ENCODE results near the gene SPTBN1. TPM values are rescaled to one million over a fixed set of nuclear protein-coding genes. Genes with fewer than 3 reads are reported as not detected.

The SPTBN1 gene
- total and polyA plus RNA-seq, 2 of the 4 experiments (the other 2 are of a cell fraction), result 49.1 to 241 TPM

- Histone ChIP-seq H3K9me1 (ENCODE audit: insufficient read depth, low read length) (peaks cover 3% of the 10 kb centered on the region; the same call in 1 of the 2 replicates), H3K79me1 (ENCODE audit: low read depth in 1 of 2, low read length in 2 of 2) (peaks cover 30 to 73% of the 10 kb centered on the region in 2 experiments), H3K14ac (replicated peaks; ENCODE audit: low read depth, low read length) (peak overlapping the region; percentile 75), H4K20me1 (ENCODE audit: insufficient read depth, low read length) (peaks cover 14% of the 10 kb centered on the region; the same call in 1 of the 2 replicates), H3K4me1 (ENCODE audit: control insufficient read depth, insufficient read depth, low read length) (peaks cover 21% of the 10 kb centered on the region), H2BK120ac (ENCODE audit: low read depth, low read length) (peak overlapping the region; percentile 83), H3K4me2 (ENCODE audit: low read depth, low read length) (peak overlapping the region; percentile 89), H3K4me3 (ENCODE audit: insufficient read depth, low read depth, low read length) (no peak overlapping the region), H3K9ac (ENCODE audit: low read depth, low read length) (peak overlapping the region; percentile 35; the same call in 1 of the 2 replicates), H2BK20ac (ENCODE audit: low read depth, low read length) (peak overlapping the region; percentile 76), H3K18ac (ENCODE audit: low read depth, low read length) (peak overlapping the region; percentile 41; the same call in 1 of the 2 replicates), H3K56ac (ENCODE audit: extremely low read depth, insufficient read depth, low read length) (peak overlapping the region; percentile 48; the same call in 1 of the 2 replicates), H2AK5ac (ENCODE audit: low read depth, low read length) (peak overlapping the region; percentile 61), H2AFZ (replicated peaks; ENCODE audit: low read length, poor library complexity) (no peak overlapping the region), H3K27ac (ENCODE audit: insufficient read depth, low read length) (peak overlapping the region; percentile 51), H2AK9ac (replicated peaks; ENCODE audit: low read depth, low read length, poor library complexity) (no peak overlapping the region), H2BK5ac (ENCODE audit: low read depth, low read length, poor library complexity, severe bottlenecking) (peak overlapping the region; percentile 96), H4K91ac (ENCODE audit: insufficient read depth, low read depth, low read length) (peak overlapping the region; percentile 45; the same call in 1 of the 2 replicates), H2BK15ac (ENCODE audit: low read depth, low read length) (peak overlapping the region; percentile 67; the same call in 1 of the 3 replicates), H3K23ac (ENCODE audit: low read depth, low read length) (peak overlapping the region; percentile 53), H3K9me3 (ENCODE audit: control insufficient read depth, insufficient read depth, low read length) (no peaks in the 10 kb centered on the region), H3K36me3 (ENCODE audit: control insufficient read depth, insufficient read depth, low read length) (no peaks in the 10 kb centered on the region), H4K8ac (ENCODE audit: low read depth in 2 of 2, low read length in 2 of 2) (peak overlapping the region; percentile 52 to 64; a peak in 3 of 4 replicates), H3K27me3 (ENCODE audit: control insufficient read depth, insufficient read depth, low read length) (no peaks in the 10 kb centered on the region), H3K4ac (ENCODE audit: low read depth, low read length) (peak overlapping the region; percentile 72), H4K5ac (ENCODE audit: low read depth, low read length) (peak overlapping the region; percentile 40; the same call in 1 of the 2 replicates)
- WGBS, 2 experiments (ENCODE audit: extremely low coverage in 2 of 2, insufficient read length in 1 of 2), result no CpG with 5 or more reads among the region's 4 CpGs
- no peak for DNase-seq
- no peak for TF ChIP-seq POLR2A (IDR thresholded peaks at IDR 0.05; ENCODE audit: low read depth, low read length)
- TF ChIP-seq FOS (IDR thresholded peaks at IDR 0.05; ENCODE audit: low read depth, low read length), result no peak
- no peak for TF ChIP-seq BHLHE40 (IDR thresholded peaks at IDR 0.05; ENCODE audit: low read depth, low read length)
- no peak for TF ChIP-seq MXI1 (IDR thresholded peaks at IDR 0.05; ENCODE audit: borderline replicate concordance, low read depth, low read length)
- TF ChIP-seq, protein P1, sequence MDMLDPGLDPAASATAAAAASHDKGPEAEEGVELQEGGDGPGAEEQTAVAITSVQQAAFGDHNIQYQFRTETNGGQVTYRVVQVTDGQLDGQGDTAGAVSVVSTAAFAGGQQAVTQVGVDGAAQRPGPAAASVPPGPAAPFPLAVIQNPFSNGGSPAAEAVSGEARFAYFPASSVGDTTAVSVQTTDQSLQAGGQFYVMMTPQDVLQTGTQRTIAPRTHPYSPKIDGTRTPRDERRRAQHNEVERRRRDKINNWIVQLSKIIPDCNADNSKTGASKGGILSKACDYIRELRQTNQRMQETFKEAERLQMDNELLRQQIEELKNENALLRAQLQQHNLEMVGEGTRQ (IDR thresholded peaks at IDR 0.05; ENCODE audit: low read depth, low read length), result no peak
- no peak for TF ChIP-seq RAD21 (IDR thresholded peaks at IDR 0.05; ENCODE audit: low read length)
- TF ChIP-seq CEBPB (IDR thresholded peaks at IDR 0.05; ENCODE audit: low read depth, low read length), result no peak
- TF ChIP-seq, protein P2, sequence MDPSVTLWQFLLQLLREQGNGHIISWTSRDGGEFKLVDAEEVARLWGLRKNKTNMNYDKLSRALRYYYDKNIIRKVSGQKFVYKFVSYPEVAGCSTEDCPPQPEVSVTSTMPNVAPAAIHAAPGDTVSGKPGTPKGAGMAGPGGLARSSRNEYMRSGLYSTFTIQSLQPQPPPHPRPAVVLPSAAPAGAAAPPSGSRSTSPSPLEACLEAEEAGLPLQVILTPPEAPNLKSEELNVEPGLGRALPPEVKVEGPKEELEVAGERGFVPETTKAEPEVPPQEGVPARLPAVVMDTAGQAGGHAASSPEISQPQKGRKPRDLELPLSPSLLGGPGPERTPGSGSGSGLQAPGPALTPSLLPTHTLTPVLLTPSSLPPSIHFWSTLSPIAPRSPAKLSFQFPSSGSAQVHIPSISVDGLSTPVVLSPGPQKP (IDR thresholded peaks at IDR 0.05; ENCODE audit: borderline replicate concordance, low read depth, low read length), result no peak
- BruUV-seq (replicated peaks), result no TSS peak
- intact Hi-C loops (cut with micrococcal nuclease), result no loop called here
- no peak for ATAC-seq (ENCODE audit: low read depth)
- ChIA-PET POLR2A (ENCODE audit: unreplicated experiment) (no interaction called here), CTCF (no interaction called here)
- dilution Hi-C loops (cut with HindIII; ENCODE audit: low sequenced_read_pairs, unreplicated experiment), result no loop called here
- in situ Hi-C loops (cut with MboI; ENCODE audit: low sequenced_read_pairs), result no loop called here
These were observed 104.9 kb downstream of the SPTBN1 start for GRCh38 chr2:54561010-54561409.

All from IMR-90 (cell line).